ENCODE data around the gene ZNF592.

DNA sequence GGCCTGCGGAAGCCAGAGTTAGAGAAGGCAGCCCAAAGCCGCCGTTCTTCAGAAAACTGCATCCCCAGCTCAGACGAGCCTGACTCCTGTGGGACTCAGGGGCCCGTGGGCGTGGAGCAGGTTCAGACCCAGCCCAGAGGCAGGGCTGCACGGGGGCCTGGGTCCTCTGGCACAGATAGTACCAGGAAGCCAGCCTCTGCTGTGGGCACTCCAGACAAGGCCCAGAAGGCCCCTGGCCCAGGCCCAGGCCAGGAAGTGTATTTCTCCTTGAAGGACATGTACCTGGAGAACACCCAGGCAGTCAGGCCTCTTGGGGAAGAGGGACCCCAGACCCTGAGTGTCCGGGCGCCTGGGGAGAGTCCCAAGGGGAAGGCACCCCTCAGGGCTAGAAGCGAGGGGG is 91.9 kb downstream of the ZNF592 start:
- no peak for TF ChIP-seq POLR2A (IDR thresholded peaks at IDR 0.05; ENCODE audit: low read depth, low read length)
- TF ChIP-seq POLR2AphosphoS5 (IDR thresholded peaks at IDR 0.05; ENCODE audit: low read depth, low read length): no peak

Measured in GM12892 (cell line).